ENCODE measurements around the gene C5.
A peak's percentile ranks its signal among the peaks of the same experiment; 100 is the strongest.

The C5 gene

DNA sequence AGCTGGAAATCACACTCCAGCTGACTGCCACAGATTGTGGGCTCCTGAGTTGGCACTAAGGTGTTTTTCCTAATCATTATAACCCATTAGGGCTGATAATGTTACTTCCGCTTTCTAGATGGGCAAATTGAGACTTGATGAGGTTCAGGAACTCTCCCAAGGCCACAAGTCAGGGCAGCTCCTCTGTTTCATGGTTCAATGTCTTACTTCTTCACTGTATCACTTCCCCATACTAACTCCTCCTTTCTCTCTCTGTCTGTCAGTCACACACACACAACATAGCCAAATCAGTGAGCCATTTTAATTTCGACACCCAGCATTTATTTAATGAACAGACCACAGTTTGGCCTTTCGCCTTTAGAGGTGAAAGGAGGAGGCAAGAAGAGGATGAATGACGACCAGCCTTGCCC, 105.6 kb downstream of the C5 start:
- peak; percentile 70 for DNase-seq (ENCODE audit: low spot score)

DNA sequence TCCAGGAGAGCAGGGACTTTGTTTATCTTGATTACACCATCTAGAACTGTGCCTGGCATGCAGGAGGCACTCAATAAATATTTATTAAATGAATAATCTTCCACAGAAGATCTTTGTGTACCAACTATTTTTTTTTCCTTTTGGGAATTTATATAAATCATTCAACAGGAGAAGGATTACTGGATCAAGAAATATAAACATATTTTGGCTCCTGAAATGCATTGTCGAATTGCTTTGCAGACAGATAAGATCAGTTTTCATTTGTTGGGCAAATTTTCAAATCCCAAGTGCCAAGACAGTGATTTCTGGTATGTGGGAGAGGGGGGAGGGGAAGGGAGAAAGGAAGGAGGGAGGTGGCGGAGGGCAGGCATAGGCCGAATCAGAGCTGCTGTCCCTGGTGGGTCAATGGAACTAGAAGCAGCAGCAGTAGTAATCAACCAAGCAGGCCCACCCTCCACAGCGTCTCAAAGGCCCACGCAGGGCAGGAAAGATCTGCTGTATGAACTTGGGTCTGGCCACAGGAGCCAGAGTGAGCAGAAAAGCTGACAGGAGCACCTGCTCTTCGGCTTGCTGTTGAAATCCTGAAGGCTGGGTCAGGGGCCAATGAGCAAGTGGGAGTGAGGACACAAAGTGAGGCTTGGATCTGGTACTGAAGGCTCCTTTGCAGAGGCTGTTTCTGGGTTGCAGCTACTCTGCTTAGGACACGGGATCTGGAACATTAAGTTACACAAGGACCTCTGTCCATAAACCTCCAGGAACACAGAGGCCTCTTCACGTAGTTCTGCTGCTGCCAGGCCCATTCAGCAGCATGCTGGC, 107.7 kb downstream of the C5 start:
- DNase-seq (ENCODE audit: low spot score): no peak
- TF ChIP-seq, protein P1, sequence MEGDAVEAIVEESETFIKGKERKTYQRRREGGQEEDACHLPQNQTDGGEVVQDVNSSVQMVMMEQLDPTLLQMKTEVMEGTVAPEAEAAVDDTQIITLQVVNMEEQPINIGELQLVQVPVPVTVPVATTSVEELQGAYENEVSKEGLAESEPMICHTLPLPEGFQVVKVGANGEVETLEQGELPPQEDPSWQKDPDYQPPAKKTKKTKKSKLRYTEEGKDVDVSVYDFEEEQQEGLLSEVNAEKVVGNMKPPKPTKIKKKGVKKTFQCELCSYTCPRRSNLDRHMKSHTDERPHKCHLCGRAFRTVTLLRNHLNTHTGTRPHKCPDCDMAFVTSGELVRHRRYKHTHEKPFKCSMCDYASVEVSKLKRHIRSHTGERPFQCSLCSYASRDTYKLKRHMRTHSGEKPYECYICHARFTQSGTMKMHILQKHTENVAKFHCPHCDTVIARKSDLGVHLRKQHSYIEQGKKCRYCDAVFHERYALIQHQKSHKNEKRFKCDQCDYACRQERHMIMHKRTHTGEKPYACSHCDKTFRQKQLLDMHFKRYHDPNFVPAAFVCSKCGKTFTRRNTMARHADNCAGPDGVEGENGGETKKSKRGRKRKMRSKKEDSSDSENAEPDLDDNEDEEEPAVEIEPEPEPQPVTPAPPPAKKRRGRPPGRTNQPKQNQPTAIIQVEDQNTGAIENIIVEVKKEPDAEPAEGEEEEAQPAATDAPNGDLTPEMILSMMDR (IDR thresholded peaks at IDR 0.05; ENCODE audit: extremely low read depth, missing control alignments): no peak

More for the DNA sequence above, 105.6 kb downstream of the C5 start:
- TF ChIP-seq, protein P1 (IDR thresholded peaks at IDR 0.05; ENCODE audit: extremely low read depth, missing control alignments): no peak

DNA sequence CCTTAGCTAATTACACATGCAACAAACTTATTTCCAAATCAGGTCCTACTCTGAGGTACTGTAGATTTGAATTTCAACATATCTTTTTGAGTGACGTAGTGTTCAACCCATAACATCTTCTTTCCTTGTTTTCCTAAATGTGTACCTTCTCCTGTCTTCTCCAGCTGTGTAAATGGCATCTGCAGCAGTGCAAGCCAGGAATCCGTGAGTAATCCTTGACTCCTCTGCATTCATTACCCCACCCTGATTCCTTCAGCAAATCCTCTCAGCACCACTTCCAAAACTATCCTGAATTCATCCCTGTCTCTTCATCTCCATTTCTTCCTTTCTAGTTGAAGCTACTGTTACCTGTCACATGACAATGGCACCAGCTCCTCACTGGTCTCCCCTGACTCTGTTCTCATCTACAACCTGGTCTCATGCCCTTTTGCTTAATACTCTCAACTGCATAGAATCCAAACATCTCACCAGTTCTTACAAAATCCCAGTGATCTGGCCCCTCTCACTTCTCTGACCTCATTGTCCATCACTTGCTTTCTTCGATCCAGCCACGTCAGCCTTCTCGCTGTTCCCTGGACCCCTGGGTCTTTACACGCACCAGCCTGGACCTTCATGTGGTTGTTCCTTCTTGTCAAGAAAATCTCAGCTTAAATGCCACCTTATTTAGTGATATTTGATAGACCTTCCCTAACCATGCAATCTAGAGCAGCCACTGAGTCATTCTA, 108.9 kb downstream of the C5 start:
- TF ChIP-seq, protein P1 (IDR thresholded peaks at IDR 0.05; ENCODE audit: extremely low read depth, missing control alignments): no peak
- no peak for DNase-seq (ENCODE audit: low spot score)

GRCh38 chr9:120940573-120940972, 109.5 kb downstream of the C5 start:
- TF ChIP-seq, protein P1 (IDR thresholded peaks at IDR 0.05; ENCODE audit: extremely low read depth, missing control alignments): no peak
- no peak for DNase-seq (ENCODE audit: low spot score)

GRCh38 chr9:120938851-120939250, 111.2 kb downstream of the C5 start:
- TF ChIP-seq, protein P1 (IDR thresholded peaks at IDR 0.05; ENCODE audit: extremely low read depth, missing control alignments): no peak
- no peak for DNase-seq (ENCODE audit: low spot score)

GRCh38 chr9:120937596-120937995, 112.5 kb downstream of the C5 start:
- TF ChIP-seq, protein P1 (IDR thresholded peaks at IDR 0.05; ENCODE audit: extremely low read depth, missing control alignments): no peak
- DNase-seq (ENCODE audit: low spot score): no peak

DNA sequence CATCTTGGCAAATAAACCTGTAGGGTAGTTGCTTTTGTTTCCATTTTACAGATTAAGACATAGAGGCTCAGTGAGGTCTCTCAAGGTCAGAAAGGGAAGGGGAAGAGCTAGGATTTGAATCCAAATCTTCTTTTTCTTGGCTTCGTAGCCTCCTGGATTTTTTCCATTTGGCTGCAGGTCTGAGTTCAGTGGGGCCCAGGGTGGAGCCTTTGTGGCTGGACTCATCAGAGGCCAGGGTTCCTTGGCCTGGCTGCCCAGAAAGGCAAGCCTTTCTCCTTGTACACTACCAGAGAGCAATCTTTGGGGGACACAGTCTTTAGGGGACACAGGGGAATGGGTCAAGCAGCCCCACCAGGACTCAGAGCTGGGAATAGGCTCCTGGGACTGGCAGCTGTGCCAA, 112.9 kb downstream of the C5 start:
- TF ChIP-seq, protein P1 (IDR thresholded peaks at IDR 0.05; ENCODE audit: extremely low read depth, missing control alignments): no peak
- DNase-seq (ENCODE audit: low spot score): no peak
